Kidney capillary endothelial cell (primary cell): ENCODE results near the gene AK5.
"Not testable (repeated sequence)": the region's sequence is repeated elsewhere in the genome, so short reads cannot be mapped to it uniquely, and the experiment has no call there.

Source experiments
- DNase-seq: peaks from one replicate; pipeline ENCODE4 v3.0.0-alpha.2; 2018; ENCODE audit warnings: low spot score

AK5 gene

GRCh38 chr1:77399250-77400086 is 117.6 kb downstream of the AK5 start:
- DNase-seq: no peak

DNA sequence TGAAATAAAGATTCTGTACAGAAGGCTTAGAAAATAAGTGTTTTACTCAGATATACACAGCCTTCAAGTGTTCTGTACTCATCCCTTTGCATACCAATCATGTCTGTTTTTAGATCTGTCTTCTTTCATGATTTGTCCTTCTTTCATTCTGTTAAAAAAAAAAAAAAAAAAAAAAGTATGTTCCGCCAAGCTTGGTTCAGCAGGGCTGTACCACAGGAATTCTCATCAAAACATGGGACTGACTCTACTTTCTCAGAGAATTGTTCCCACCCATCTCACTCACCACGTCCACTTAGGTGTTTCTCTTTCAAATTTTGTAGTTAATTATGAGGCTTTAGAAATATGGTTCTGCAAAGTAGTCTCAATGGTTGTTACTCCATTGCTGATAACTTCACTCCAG is 119.0 kb downstream of the AK5 start:
- DNase-seq: no peak

- no peak for DNase-seq
Measured at GRCh38 chr1:77401384-77401783, 119.6 kb downstream of the AK5 start.

DNA sequence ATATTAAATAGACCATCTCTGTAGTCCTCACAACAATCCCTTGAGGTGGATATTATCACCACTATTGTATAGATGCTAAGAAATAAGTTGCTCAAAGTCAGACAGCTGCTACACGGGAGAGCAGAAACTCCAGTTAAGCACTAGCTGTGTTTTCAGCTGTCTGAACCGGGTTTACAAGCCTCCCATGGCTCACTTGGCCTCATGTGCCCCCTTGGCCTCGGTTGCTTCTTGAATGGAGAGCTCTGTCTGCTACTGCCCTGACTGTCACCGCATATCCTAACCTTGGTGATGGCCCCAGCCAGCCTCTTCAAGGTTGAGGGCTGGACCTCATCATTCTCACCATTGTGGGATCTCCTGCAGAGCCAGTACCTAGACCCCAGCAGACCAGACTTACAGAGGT is 123.4 kb downstream of the AK5 start:
- no peak for DNase-seq

GRCh38 chr1:77406661-77407060 is 124.8 kb downstream of the AK5 start:
- no peak for DNase-seq

DNA sequence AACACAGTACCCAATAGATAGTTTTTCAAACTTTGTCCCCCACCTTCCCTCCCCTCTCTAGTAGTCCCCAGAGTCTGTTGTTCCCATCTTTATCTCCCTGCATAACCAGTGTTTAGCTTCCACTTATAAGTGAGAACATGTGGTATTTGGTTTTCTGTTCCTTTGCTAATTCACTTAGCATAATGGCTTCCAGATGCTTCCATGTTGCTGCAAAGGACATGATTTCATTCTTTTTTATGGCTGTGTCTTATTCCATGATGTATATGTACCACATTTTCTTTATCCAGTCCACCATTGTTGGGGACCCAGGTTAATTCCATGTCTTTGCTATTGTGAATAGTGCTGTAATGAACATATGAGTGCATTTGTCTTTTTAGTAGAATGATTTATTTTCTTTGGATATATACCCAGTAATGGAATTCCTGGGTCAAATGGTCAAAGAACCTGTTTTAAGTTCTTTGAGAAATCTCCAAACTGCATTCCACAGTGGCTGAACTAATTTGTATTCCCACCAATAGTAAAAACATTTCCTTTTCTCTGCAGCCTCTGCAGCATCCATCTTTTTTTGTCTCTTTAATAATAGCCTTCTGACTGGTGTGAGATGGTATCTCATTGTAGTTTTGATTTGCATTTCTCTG is 126.0 kb downstream of the AK5 start:
- no peak for DNase-seq

DNA sequence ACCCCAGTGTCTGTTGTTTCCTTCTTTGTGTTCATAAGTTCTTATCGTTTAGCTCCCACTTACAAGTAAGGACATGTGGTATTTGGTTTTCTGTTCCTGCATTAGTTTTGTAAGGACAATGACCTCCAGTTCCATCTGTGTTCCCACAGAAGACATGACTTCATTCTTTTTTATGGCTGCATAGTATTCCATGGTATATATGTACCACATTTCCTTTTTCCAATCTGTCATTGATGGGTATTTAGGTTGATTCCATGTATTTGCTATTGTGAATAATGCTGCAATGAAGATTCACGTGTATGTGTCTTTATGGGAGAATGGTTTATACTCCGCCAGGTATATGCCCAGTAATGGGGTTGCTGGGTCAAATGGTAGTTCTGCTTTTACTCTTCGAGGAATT is 127.1 kb downstream of the AK5 start:
- not testable (repeated sequence) for DNase-seq

- DNase-seq: peak; percentile 56
Measured at GRCh38 chr1:77412069-77412819, 130.4 kb downstream of the AK5 start.

DNA sequence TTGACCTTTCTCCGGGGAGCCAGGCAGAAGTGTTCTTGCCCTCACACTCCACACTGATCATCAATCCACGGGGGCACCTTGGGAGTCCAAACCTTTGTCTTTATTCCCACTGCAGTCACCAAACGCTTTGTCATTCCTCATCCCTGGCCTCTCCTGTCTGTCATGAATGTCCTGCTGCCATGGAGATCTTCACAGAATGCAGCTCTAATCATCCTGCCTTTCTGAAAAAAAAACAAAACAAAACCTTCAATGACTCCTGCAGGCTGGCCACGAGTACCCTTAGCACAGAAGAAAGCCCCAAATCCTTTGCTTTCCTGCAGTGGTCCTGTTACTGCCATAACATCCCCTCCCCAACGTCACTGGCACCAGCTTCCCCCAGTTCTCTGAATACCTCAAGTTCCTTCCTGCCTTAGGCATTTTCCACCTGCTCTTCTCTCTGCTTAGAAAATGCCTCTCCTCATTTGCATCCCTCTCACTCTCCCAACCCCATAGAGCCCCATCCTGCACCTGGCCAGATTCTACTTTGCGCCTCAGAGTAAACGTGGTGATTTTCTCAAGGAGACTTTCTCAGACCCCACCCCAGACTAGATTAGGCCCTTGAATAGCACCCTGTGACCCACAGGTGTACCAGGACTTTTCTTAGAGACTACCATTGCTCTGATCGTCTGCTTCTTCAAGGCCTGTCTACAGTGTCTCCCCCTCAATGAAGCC is 131.2 kb downstream of the AK5 start:
- DNase-seq: no peak

DNA sequence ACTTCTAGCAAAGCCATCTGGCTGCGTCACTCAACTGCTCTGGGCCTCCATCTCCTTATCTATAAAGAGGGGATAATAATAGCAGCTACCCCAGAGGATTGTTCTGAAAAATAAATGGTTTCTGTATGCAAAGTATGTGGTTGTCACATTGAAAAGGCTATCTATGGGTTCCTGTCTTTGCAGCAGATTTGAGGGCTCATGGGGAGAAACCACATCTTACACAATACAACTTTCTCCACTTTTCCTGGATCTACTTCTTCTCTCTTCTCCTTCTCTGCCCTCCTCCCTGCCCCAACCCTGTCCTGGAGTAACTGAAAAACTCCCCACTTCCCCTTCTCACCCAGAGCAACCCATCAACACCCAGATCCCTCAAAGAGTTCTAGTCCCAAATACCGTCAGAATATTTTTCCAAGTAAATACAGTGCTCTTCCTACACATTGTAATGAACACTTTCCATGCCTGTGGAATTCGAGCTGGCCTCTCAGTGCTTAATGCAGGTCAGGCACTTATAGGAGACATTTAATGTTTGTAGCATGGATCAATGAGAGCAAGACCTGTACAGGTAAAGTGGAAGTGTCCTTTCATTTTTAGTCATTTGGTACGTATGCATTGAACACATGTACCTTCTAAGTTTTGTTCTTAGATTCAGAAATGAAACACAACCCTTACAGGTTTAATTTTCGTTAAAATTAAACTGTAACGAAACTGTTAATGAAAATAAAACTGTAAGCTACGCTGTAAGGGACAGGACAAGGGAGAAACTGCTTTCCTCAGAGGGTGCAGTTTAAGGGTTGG is 131.9 kb downstream of the AK5 start:
- DNase-seq: no peak

- no peak for DNase-seq
Measured at GRCh38 chr1:77415579-77415978, 133.8 kb downstream of the AK5 start.

DNA sequence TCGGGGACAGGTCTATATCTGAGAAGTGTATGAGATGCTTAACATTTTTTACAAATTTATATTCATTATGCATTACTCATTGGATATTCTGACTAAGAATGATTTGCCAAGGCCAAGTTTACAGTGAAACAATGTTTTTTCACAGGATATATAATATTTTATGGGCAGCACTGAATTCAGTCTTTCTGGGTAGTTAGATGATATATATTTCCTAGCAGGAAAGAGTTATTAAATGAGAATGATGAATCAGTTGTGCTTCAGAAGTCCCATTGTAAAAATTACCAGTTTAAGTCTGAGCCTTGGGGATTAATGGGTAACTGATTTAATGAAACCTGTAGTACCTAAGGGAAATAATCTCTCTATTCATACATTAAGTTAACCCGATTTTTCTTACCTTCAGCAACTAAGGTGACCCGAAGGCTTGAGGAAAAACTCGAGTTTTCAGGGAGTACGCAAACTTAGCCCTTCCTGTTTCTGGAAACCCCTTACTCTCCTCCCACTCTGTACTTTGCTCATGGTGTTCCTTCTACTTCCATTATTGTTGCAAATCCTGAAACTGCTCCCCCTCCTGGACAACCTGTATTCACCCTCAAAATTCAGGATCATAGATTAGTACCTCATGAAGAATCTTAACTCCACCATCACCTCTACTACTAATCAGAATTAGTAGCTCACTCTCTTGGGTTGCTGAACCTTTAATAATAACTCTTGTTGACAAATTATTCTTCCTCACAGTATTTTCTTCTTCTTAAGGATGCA is 135.1 kb downstream of the AK5 start:
- DNase-seq: peak; percentile 10

- DNase-seq: not testable (repeated sequence)
Measured at GRCh38 chr1:77418055-77418454, 136.2 kb downstream of the AK5 start.

- no peak for DNase-seq
Measured at GRCh38 chr1:77421504-77422233, 139.8 kb downstream of the AK5 start.

- no peak for DNase-seq
Measured at GRCh38 chr1:77424236-77424635, 142.4 kb downstream of the AK5 start.

DNA sequence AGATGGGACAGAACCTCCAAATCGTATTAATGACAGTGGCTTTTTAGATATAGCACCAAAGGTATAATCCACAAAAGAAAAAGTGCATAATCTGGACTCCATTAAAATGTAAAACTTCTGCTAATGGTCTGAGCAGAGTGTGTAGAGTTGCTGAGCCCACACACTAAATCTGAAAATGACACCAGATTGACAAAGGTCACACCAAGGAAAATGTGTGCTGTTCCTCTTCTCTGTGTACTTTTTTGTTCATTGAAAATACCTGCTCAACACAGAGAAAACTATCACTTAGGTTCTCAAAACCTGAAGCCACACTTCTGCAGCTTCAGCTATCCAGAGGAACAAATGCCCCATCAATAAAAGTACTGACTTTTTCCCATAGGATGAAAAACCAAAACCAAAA is 146.2 kb downstream of the AK5 start:
- no peak for DNase-seq

- no peak for DNase-seq
Measured at GRCh38 chr1:77430966-77431690, 149.3 kb downstream of the AK5 start.

DNA sequence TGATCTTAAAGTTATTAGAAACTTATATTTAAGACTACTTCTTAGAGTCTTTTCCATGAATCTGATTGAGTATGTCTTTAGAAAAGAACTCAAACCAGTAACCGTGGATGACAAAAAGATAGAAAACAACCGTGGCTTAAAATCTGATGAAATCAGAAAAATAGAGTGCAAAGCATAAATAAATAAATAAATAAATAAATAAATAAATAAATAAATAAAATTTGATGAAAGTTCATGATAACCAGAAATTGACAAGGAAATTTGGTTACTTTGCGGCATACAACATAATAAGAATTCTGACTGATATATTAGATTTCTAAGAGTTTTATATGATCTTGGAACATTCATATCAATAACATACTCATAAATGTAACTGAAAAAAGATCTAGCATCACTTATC is 152.1 kb downstream of the AK5 start:
- DNase-seq: no peak

DNA sequence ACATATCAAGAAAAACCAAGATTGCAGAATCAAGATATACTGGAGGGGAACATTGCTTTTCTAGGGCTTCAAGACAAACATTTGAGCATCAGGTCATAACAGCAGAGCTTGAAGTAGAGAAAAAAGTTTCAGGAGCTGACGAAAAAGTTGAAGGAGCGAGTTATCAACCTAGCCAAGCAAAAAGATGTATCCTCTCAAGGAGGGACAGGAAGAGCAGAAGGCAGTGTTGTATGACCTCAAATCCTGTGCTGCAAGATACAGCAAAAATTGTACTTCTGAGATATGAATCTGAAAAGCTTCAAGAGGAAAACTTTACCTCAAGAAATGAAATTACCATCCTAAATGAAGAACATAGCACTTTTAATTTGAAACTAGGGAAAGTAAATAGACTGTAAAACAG is 153.1 kb downstream of the AK5 start:
- DNase-seq: no peak
